Right atrium auricular region (tissue), 2 donors: Measurements from ENCODE around the gene LMNA. TPM values are rescaled to one million over a fixed set of nuclear protein-coding genes. Genes with fewer than 3 reads are reported as not detected.
A peak's percentile ranks its signal among the peaks of the same experiment; 100 is the strongest.
"Not testable (repeated sequence)": the region's sequence is repeated elsewhere in the genome, so short reads cannot be mapped to it uniquely, and the experiment has no call there.

Experiments used
- DNase-seq: peaks from one replicate; pipeline ENCODE4 v3.0.0-alpha.2; 2019; ENCODE audit warnings: low spot score
- H3K27ac ChIP-seq, 2 donors: fragments of 200-600 bp; sonication (generic); 1 replicate in 1 of 2; 2 replicates in 1 of 2; pipeline ENCODE4 v1.5.1; 2016 to 2019
- H3K27me3 ChIP-seq, 2 donors: fragments of 200-600 bp; sonication (generic); one replicate each; pipeline versions ENCODE4 v1.5.1 to v1.6.0; 2017 to 2019
- H3K36me3 ChIP-seq: fragments of 200-600 bp; sonication (generic); one replicate; pipeline ENCODE4 v1.5.1; 2016
- H3K4me1 ChIP-seq, 2 donors: fragments of 200-600 bp; sonication (generic); one replicate each; pipeline versions ENCODE4 v1.5.1 to v1.6.0; 2017 to 2019
- H3K4me3 ChIP-seq, 2 donors: fragments of 200-600 bp; sonication (generic); 1 replicate in 1 of 2; 2 replicates in 1 of 2; pipeline ENCODE4 v1.5.1; 2017 to 2019; ENCODE audit warnings: mild to moderate bottlenecking in 1 of 2, moderate library complexity in 1 of 2
- H3K9me3 ChIP-seq, 2 donors: fragments of 200-600 bp; sonication (generic); one replicate each; pipeline ENCODE4 v1.5.1; 2019
- CTCF ChIP-seq, 2 donors: fragments of 200-600 bp; sonication (generic); IDR thresholded peaks; one replicate each; pipeline ENCODE4 v1.5.1; 2019; ENCODE audit warnings: antibody characterized with exemption in 2 of 2
- total RNA-seq, 2 donors: library from RNA; depleted of rRNA; stranded (reverse); fragments of >200 nt; gene quantifications; one replicate each; pipeline ENCODE4 v1.1.0, GENCODE V29; 2016

Gene LMNA
- total RNA-seq, 2 donors from 2014 or later, result 258 to 273 TPM

DNA sequence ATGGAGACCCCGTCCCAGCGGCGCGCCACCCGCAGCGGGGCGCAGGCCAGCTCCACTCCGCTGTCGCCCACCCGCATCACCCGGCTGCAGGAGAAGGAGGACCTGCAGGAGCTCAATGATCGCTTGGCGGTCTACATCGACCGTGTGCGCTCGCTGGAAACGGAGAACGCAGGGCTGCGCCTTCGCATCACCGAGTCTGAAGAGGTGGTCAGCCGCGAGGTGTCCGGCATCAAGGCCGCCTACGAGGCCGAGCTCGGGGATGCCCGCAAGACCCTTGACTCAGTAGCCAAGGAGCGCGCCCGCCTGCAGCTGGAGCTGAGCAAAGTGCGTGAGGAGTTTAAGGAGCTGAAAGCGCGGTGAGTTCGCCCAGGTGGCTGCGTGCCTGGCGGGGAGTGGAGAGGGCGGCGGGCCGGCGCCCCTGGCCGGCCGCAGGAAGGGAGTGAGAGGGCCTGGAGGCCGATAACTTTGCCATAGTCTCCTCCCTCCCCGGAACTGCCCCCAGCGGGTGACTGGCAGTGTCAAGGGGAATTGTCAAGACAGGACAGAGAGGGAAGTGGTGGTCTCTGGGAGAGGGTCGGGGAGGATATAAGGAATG lies 505 bp downstream of the LMNA start:
- Histone ChIP-seq H3K4me1 (peaks cover 0 to 68% of the 10 kb centered on the region in 2 donors), H3K4me3 (peak overlapping the region; percentile 89 to 97), H3K9me3 (no peaks in the 10 kb centered on the region), H3K27ac (peak overlapping the region; percentile 97 to 100), H3K27me3 (no peaks in the 10 kb centered on the region), H3K36me3 (peaks cover 5% of the 10 kb centered on the region)
- no peak for TF ChIP-seq CTCF (IDR thresholded peaks at IDR 0.05)
- no peak for DNase-seq

GRCh38 chr1:156115514-156116374 lies 1.2 kb downstream of the LMNA start:
- peaks cover 0 to 76% of the 10 kb centered on the region in 2 donors for H3K4me1 ChIP-seq
- peak overlapping the region; percentile 97 to 100 for H3K27ac ChIP-seq
- H3K4me3 ChIP-seq, result peak overlapping the region; percentile 89 to 97
- no peaks in the 10 kb centered on the region for H3K27me3 ChIP-seq
- H3K36me3 ChIP-seq, result peaks cover 5% of the 10 kb centered on the region
- DNase-seq, result peak; percentile 70
- TF ChIP-seq CTCF (IDR thresholded peaks at IDR 0.05), result no peak
- H3K9me3 ChIP-seq, result no peaks in the 10 kb centered on the region

DNA sequence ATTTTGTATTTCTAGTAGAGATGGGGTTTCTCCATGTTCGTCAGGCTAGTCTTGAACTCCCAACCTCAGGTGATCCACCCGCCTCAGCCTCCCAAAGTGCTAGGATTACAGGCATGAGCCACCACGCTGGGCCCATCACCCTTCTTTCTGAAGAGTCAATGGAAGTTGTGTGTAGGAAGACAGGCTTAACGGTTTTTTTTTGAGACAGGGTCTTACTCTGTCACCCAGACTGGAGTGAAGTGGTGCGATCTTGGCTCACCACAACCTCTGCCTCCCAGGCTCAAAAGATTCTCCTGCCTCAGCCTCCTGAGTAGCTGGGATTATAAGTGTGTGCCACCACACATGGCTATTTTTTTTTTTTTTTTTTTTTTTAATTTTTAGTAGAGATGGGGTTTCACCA lies 2.2 kb downstream of the LMNA start:
- H3K36me3 ChIP-seq, H3K9me3 ChIP-seq, H3K27me3 ChIP-seq, DNase-seq: not testable (repeated sequence)
- Histone ChIP-seq H3K4me3 (peak overlapping the region; percentile 89 to 97), H3K4me1 (peaks cover 0 to 81% of the 10 kb centered on the region in 2 donors), H3K27ac (peak overlapping the region; percentile 97 to 100)

GRCh38 chr1:156117414-156118176 lies 3.1 kb downstream of the LMNA start:
- no peak for TF ChIP-seq CTCF (IDR thresholded peaks at IDR 0.05)
- H3K27me3 ChIP-seq, result no peaks in the 10 kb centered on the region
- no peaks in the 10 kb centered on the region for H3K9me3 ChIP-seq
- peak overlapping the region; percentile 97 to 100 for H3K27ac ChIP-seq
- peaks cover 0 to 81% of the 10 kb centered on the region in 2 donors for H3K4me1 ChIP-seq
- DNase-seq, result no peak
- H3K4me3 ChIP-seq, result peak overlapping the region; percentile 89 to 97
- H3K36me3 ChIP-seq, result peaks cover 5% of the 10 kb centered on the region

DNA sequence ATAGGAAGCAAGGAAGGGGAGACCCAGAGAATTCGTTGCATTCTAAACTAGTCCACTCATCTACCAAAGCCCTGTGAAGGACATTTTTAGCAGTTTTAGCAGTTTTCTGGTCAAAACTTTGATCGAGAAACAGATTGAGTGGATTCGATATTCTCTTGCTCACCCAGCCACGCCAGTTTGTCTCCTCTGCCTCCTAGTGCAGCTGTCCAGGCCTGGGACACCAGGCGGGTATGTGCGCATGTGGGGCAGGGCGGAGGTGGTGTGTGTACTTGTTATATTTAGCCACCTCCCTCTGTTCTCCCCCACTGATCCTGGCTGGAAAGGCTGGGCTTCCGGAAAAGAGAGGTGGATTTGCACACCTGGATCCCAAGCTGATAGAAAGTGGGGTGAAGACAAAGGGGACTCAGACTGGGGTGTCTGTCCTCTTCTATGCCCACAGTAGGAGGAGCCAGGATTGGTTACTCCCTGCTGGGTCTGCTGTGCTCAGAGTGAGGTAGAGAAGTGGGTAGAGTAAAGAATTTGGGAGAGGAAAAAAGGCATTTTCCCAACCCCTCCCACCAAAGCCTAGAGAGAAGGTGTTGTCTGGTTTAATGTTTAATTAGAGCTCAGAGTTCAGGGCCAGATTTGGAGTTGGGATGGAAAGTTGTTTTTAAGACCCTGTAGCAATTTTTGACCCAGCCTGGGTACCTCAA lies 3.8 kb downstream of the LMNA start:
- Histone ChIP-seq H3K36me3 (peaks cover 5% of the 10 kb centered on the region), H3K27me3 (no peaks in the 10 kb centered on the region), H3K9me3 (no peaks in the 10 kb centered on the region), H3K4me3 (peak overlapping the region; percentile 89 to 97), H3K4me1 (peaks cover 0 to 82% of the 10 kb centered on the region in 2 donors), H3K27ac (peak overlapping the region; percentile 97 to 100)
- peak in 1 of 2 donors; percentile 13 for TF ChIP-seq CTCF (IDR thresholded peaks at IDR 0.05)
- DNase-seq, result peak; percentile 73
